Pons (tissue), 1 donor: ENCODE data around the gene UBTD1.
A peak's percentile ranks its signal among the peaks of the same experiment; 100 is the strongest.
"Not testable (repeated sequence)": the region's sequence is repeated elsewhere in the genome, so short reads cannot be mapped to it uniquely, and the experiment has no call there.

Experiments
- DNase-seq: peaks from one replicate; pipeline ENCODE4 v3.0.0-alpha.2; 2016; ENCODE audit warnings: low spot score

The UBTD1 gene

GRCh38 chr10:97515271-97515978 is 16.7 kb downstream of the UBTD1 start:
- DNase-seq = no peak

- no peak for DNase-seq
These were observed 18.5 kb downstream of the UBTD1 start for GRCh38 chr10:97517096-97517750.

GRCh38 chr10:97517778-97518300 is 19.1 kb downstream of the UBTD1 start:
- DNase-seq = no peak

- no peak for DNase-seq
These were observed 19.7 kb downstream of the UBTD1 start for GRCh38 chr10:97518301-97519043.

- no peak for DNase-seq
These were observed 20.6 kb downstream of the UBTD1 start for GRCh38 chr10:97519342-97519741.

- DNase-seq = no peak
These were observed 21.8 kb downstream of the UBTD1 start for GRCh38 chr10:97520520-97520919.

GRCh38 chr10:97520978-97521761 is 22.4 kb downstream of the UBTD1 start:
- DNase-seq = no peak

GRCh38 chr10:97522071-97522470 is 23.3 kb downstream of the UBTD1 start:
- DNase-seq = no peak

GRCh38 chr10:97522937-97523336 is 24.2 kb downstream of the UBTD1 start:
- DNase-seq = no peak

- no peak for DNase-seq
These were observed 26.4 kb downstream of the UBTD1 start for GRCh38 chr10:97525086-97525485.

GRCh38 chr10:97525683-97526110 is 27.0 kb downstream of the UBTD1 start:
- no peak for DNase-seq

GRCh38 chr10:97528876-97529275 is 30.2 kb downstream of the UBTD1 start:
- not testable (repeated sequence) for DNase-seq

- DNase-seq = no peak
These were observed 31.2 kb downstream of the UBTD1 start for GRCh38 chr10:97529685-97530465.

GRCh38 chr10:97531401-97531986 is 32.8 kb downstream of the UBTD1 start:
- DNase-seq = no peak

- DNase-seq = peak; percentile 29
These were observed 34.4 kb downstream of the UBTD1 start for GRCh38 chr10:97532935-97533671.

- peak; percentile 49 for DNase-seq
These were observed 35.2 kb downstream of the UBTD1 start for GRCh38 chr10:97533888-97534287.

GRCh38 chr10:97534746-97535367 is 36.1 kb downstream of the UBTD1 start:
- DNase-seq = peak; percentile 75

GRCh38 chr10:97537186-97537869 is 38.6 kb downstream of the UBTD1 start:
- DNase-seq = no peak

- DNase-seq = peak; percentile 43
These were observed 39.7 kb downstream of the UBTD1 start for GRCh38 chr10:97538411-97538810.
